Muscle layer of duodenum (tissue), 2 donors: ENCODE results near the gene RGS7.

Experiments
- H3K27ac ChIP-seq: one replicate; pipeline ENCODE4 v1.7.0; 2013; ENCODE audit warnings: mild to moderate bottlenecking, low read length
- H3K27me3 ChIP-seq: one replicate; pipeline ENCODE4 v1.7.0; 2013; ENCODE audit warnings: low read depth, mild to moderate bottlenecking, control low read depth, low read length
- H3K36me3 ChIP-seq, 2 donors: one replicate each; pipeline ENCODE4 v1.7.0; 2013; ENCODE audit warnings: low read length in 2 of 2, control low read depth in 1 of 2, mild to moderate bottlenecking in 1 of 2; ENCODE audit not compliant: insufficient read depth in 2 of 2, control insufficient read depth in 1 of 2
- H3K4me1 ChIP-seq, 2 donors: one replicate each; pipeline ENCODE4 v1.7.0; 2013; ENCODE audit warnings: low read length in 2 of 2, mild to moderate bottlenecking in 2 of 2, control low read depth in 1 of 2, moderate library complexity in 1 of 2; ENCODE audit not compliant: insufficient read depth in 2 of 2, control insufficient read depth in 1 of 2
- H3K4me3 ChIP-seq, 2 donors: one replicate each; pipeline ENCODE4 v1.7.0; 2013; ENCODE audit warnings: low read length in 2 of 2, low read depth in 1 of 2, mild to moderate bottlenecking in 1 of 2
- H3K9me3 ChIP-seq, 2 donors: one replicate each; pipeline ENCODE4 v1.7.0; 2013; ENCODE audit warnings: low read length in 2 of 2, control low read depth in 1 of 2, mild to moderate bottlenecking in 1 of 2; ENCODE audit not compliant: control insufficient read depth in 1 of 2
- donor health status: healthy.

The RGS7 gene

DNA sequence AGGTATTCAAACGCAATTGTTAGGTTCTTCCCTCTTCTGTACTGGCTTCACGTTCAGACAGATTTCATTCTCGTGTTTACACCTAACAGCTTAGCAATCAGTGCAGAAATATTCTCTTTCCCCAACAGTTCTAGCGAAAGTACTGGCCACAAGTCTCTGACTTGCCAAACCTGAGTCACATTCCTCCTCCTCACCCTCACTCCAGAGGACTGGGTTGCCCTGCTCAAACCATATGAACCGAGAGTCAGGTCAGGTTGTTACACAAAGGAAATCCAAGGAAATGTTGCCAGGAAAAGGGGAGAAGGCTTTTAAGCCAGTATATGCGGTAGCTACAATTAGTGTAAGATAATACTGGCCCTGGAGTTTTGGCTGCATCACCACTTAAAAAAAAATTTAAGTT lies 282.5 kb downstream of the RGS7 start:
- Histone ChIP-seq H3K9me3 (no peaks in the 10 kb centered on the region), H3K4me3 (no peak overlapping the region), H3K27ac (no peak overlapping the region), H3K27me3 (no peaks in the 10 kb centered on the region), H3K4me1 (no peaks in the 10 kb centered on the region), H3K36me3 (no peaks in the 10 kb centered on the region)

DNA sequence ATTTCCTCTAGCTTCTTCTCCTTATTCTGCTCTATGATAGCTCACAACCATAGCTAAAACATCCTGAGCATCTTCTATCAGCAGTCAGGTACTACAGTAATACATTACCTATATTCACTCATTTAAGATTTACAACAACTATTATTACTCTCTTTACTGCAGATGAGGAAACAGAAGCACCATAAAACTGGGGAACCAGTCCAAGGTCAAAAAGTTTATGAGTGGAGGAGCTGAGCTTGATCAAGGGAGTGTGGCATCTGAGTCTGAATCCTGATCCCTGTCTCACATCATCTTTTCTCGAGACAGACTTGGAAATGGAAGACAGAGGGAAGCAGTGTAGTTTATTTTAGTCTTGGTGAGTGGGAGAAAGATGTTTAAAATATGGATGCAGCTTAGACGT lies 288.6 kb downstream of the RGS7 start:
- H3K4me3 ChIP-seq = no peak overlapping the region
- H3K4me1 ChIP-seq = no peaks in the 10 kb centered on the region
- H3K27me3 ChIP-seq = no peaks in the 10 kb centered on the region
- no peak overlapping the region for H3K27ac ChIP-seq
- H3K36me3 ChIP-seq = no peaks in the 10 kb centered on the region
- no peaks in the 10 kb centered on the region for H3K9me3 ChIP-seq

DNA sequence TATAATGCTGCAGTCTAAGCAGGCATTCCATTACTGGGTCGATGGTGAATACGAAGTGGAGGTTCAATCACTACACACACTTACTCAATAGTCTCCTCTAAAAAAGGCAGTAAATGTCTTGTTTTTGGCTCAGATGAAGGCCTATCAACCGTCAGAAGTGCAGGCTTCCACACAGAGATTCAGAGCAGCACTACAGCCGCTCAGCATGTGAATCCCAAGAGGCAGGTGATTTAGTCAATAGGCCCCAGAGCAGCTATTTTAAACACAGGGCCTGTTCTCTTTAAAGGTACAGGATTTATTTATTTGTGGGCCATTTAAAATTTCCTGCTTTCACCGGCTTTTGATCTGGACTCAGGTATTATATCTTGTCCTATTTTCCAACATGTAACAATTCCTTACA lies 293.7 kb downstream of the RGS7 start:
- Histone ChIP-seq H3K36me3 (no peaks in the 10 kb centered on the region), H3K4me3 (no peak overlapping the region), H3K9me3 (no peaks in the 10 kb centered on the region), H3K27me3 (no peaks in the 10 kb centered on the region), H3K4me1 (no peaks in the 10 kb centered on the region), H3K27ac (no peak overlapping the region)

DNA sequence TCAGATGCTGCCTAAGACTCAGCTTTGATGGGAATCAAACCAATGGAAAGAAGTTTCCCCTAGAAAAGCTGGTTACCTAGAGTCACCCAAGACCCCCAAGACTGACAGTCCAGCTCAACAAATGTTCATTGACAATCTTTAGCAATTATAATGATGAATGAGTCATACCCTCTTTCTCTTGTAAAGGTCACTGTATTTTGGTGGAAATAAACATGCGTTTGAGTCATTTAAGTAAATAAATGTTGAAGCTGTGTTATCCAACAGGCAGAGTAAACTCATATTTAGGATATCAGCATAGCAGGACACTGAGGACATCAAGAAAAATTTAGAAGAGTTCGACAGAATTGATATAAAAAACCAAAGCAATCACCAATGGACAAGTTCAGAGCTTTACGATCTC lies 295.9 kb downstream of the RGS7 start:
- Histone ChIP-seq H3K9me3 (no peaks in the 10 kb centered on the region), H3K4me3 (no peak overlapping the region)

DNA sequence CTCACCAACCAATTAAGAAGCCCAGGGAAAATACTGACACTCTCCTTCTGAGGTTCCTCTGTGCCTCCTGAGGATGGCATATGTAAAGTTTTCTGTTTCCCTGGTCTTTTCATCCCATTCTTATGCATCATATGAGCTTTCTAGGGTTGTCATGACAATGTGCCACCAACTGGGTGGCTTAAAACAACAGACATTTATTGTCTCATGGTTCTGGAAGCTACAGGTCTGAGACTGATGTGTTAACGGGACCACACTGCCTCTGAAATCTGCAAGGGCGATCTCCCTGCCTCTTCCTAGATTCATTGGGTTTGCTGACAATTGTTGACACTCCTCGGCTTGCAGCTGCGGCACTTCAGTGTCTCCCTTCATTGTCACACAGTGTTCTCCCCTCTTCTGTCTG lies 308.4 kb downstream of the RGS7 start:
- Histone ChIP-seq H3K27ac (no peak overlapping the region), H3K36me3 (no peaks in the 10 kb centered on the region), H3K4me3 (no peak overlapping the region), H3K9me3 (no peaks in the 10 kb centered on the region), H3K27me3 (no peaks in the 10 kb centered on the region), H3K4me1 (no peaks in the 10 kb centered on the region)

More for the DNA sequence above, 295.9 kb downstream of the RGS7 start:
- Histone ChIP-seq H3K4me1 (no peaks in the 10 kb centered on the region), H3K27ac (no peak overlapping the region), H3K27me3 (no peaks in the 10 kb centered on the region), H3K36me3 (no peaks in the 10 kb centered on the region)

DNA sequence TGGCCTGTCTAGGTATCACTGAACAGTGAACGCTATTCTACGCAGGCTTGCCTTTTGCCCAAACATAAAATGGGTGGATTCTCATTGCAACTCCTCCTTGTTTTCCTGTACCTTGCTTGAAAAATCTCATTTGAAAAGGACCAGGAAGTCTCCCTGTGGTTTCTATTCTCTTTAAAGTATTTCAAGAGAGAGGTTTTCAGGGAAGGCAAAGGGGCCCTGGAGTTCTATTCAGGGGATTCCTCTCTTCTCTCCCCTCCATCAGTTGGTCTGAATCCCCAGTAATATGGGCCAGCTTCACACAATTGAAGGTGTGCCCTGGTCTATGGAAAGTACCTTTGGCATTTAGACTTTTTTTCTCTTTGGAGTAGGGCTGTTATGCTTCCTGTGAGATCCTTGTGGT lies 311.3 kb downstream of the RGS7 start:
- no peak overlapping the region for H3K27ac ChIP-seq
- H3K4me1 ChIP-seq = no peaks in the 10 kb centered on the region
- no peaks in the 10 kb centered on the region for H3K27me3 ChIP-seq
- H3K4me3 ChIP-seq = no peak overlapping the region
- H3K9me3 ChIP-seq = no peaks in the 10 kb centered on the region
- no peaks in the 10 kb centered on the region for H3K36me3 ChIP-seq

DNA sequence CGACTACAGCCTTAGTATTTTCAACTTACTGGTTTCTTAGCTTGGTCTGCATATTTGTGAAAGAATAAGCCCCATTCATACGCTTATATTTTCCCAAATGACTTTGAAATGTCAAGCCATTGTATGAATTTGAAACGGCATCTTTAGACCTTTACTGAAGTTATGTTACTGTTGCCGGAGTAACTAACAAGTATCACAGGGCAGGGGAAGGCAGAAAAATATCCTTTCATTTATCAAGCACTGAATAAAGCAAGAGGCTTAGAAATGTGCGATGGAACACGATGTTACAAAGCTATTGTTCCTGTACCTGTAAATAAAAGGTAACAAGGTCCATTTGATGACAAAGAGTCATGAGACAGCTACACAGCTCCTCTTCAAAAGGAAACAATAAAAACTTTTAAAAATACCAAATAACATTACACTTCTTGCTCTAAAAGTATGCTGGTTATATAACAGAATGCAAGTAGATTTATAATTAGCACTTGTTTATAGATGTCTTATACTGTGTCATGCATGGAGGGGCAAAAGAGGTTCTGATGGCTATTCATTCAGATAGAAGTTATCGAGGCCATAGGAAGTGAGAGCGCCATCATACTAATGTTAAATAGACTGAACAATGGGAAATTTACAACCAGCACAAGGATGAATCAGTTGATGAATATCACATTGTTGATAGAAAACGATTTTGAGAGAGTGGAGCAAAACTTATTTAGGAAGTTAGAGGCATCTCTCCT lies 322.6 kb downstream of the RGS7 start:
- Histone ChIP-seq H3K4me3 (no peak overlapping the region), H3K36me3 (no peaks in the 10 kb centered on the region), H3K4me1 (no peaks in the 10 kb centered on the region), H3K27ac (no peak overlapping the region), H3K27me3 (no peaks in the 10 kb centered on the region), H3K9me3 (no peaks in the 10 kb centered on the region)

DNA sequence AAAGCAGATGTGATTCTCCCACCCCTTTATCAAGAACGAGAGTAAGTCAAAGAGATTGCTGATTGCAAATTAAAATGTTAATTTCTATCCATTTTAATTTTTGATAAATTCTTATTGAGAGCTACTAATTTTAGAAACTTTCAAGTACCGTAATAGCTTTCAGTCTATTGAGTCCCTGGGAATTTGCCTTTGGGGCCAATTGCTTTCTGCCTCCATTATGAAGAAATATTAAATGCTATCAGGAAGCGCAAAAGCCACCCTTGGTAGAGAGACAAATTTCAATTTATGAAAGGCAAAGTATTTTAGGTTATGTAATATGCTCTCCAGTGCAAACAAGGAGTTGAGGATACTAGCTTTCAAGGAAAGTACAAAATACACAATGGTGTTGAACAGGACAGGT lies 332.2 kb downstream of the RGS7 start:
- Histone ChIP-seq H3K9me3 (no peaks in the 10 kb centered on the region), H3K36me3 (no peaks in the 10 kb centered on the region)

DNA sequence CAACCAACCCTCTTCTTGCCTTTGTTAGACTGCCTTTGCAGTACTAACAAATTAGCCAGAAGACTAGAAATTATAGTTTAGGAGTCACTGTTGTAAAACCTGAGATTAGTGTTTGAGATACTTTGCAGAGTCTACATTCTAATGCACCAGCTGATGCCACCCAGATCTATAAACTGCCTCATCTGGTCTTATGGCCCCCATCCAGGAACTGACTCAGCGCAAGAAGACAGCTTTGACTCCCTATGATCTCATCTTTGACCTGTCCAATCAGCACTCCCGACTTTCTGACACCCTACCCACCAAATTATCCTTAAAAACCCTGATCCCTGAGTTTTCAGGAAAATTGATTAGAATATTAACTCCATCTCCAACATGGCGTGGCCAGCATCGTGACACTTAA lies 334.6 kb downstream of the RGS7 start:
- H3K36me3 ChIP-seq = no peaks in the 10 kb centered on the region
- H3K4me3 ChIP-seq = no peak overlapping the region
- no peaks in the 10 kb centered on the region for H3K27me3 ChIP-seq
- H3K27ac ChIP-seq = no peak overlapping the region
- H3K9me3 ChIP-seq = no peaks in the 10 kb centered on the region
- H3K4me1 ChIP-seq = no peaks in the 10 kb centered on the region

More for the DNA sequence above, 332.2 kb downstream of the RGS7 start:
- Histone ChIP-seq H3K27ac (no peak overlapping the region), H3K27me3 (no peaks in the 10 kb centered on the region), H3K4me1 (no peaks in the 10 kb centered on the region), H3K4me3 (no peak overlapping the region)

DNA sequence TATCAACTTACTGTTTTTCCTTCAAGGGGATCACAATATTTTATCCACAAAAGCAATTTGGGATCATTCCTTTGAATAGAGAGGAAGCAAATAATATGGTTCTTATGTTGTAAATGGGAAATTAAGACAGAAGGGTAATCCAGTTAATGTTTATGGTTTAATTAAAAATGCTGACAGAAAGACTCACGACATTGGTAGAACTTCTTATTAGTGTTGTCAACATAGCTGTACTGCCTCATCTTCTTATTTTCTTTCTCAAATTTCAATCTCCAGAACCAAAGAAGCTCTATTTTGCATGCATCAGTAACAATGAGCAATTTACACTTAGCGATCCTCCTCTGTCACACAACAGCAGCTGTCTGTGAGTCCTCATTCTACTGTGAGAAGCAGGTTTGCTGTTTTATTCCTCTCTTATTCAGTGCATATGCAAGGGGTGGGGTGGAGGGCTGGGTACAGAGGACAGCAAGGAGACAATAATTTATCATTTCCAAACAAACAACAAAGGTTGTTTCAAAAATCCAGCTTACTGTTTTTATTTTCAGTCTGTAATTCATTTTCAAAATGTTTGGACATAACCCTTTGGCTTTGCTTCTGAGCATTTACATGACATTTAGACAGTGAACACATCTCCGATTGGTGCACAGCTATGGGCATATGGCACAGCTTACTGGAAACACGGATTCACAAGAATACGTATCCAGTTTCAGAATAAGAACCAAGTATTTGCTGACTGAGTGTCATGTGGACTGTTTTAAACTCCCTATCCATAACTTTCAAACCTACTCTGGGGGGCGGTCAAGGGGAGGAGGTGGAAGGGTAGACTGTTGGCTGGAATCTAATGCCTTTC lies 335.9 kb downstream of the RGS7 start:
- H3K27ac ChIP-seq = no peak overlapping the region
- no peaks in the 10 kb centered on the region for H3K36me3 ChIP-seq
- no peaks in the 10 kb centered on the region for H3K4me1 ChIP-seq

DNA sequence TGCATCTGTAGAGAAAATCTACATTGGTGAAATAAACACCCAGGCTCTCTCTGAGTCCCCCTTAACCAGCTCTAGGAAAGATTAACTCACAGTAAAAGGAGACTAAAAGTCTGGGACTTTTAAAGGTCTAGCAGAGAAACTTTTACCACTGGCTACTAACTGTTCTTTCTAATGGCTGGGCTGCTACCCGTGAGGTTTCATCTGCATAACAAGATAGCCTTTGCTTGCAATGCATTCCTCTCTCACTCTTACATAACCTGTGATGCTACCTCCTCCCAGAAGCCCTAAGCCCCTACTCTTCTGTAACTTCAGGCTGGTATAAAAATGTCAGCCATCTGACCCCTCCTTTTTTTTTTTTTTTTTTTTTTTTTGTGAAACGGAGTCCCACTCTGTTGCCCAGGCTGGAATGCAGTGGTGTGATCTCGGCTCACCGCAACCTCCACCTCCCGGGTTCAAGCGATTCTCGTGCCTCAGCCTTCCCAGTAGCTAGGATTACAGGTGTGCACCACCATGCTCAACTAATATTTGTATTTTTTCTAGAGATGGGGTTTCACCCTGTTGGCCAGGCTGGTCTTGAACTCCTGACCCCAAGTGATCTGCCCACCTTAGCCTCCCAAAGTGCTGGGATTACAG lies 344.2 kb downstream of the RGS7 start:
- Histone ChIP-seq H3K9me3 (no peaks in the 10 kb centered on the region), H3K36me3 (no peaks in the 10 kb centered on the region), H3K27me3 (no peaks in the 10 kb centered on the region), H3K27ac (no peak overlapping the region), H3K4me3 (no peak overlapping the region), H3K4me1 (no peaks in the 10 kb centered on the region)

More for the DNA sequence above, 335.9 kb downstream of the RGS7 start:
- H3K9me3 ChIP-seq = no peaks in the 10 kb centered on the region
- no peak overlapping the region for H3K4me3 ChIP-seq
- no peaks in the 10 kb centered on the region for H3K27me3 ChIP-seq
